K562 (cell line): ENCODE results near the gene ETV7. TPM values are rescaled to one million over a fixed set of nuclear protein-coding genes. Genes with fewer than 3 reads are reported as not detected.
A peak's percentile ranks its signal among the peaks of the same experiment; 100 is the strongest.

Experiments used
- CBFA2T2 ChIP-seq: fragments of 450-650 bp; conservative IDR thresholded peaks from 2 replicates; pipeline ENCODE4 v1.6.1; 2017; ENCODE audit warnings: mild to moderate bottlenecking
- CEBPG ChIP-seq, 3 experiments: fragments of 200-800 bp in 1 of 3; sonication (Bioruptor generic) in 1 of 3; sonication (generic) in 1 of 3; formaldehyde crosslinking in 1 of 3; IDR thresholded peaks in 2 of 3; conservative IDR thresholded peaks in 1 of 3; 2 replicates each; pipeline versions ENCODE4 v1.6.1 to v1.8.0; 2016 to 2022; ENCODE audit warnings: missing compliant biosample characterization in 2 of 3, missing genetic modification characterization in 2 of 3, mild to moderate bottlenecking in 1 of 3, missing genetic modification reagents in 1 of 3
- DACH1 ChIP-seq: fragments of 450-650 bp; IDR thresholded peaks from 2 replicates; pipeline ENCODE4 v1.6.1; 2018; ENCODE audit not compliant: partially characterized antibody
- DEAF1 ChIP-seq: fragments of 450-650 bp; formaldehyde crosslinking; IDR thresholded peaks from 2 replicates; pipeline ENCODE4 v1.4.0; 2020; ENCODE audit warnings: mild to moderate bottlenecking, moderate library complexity
- FOXA3 ChIP-seq, 2 experiments: fragments of 450-650 bp in 1 of 2; sonication (generic) in 1 of 2; formaldehyde crosslinking; IDR thresholded peaks in 1 of 2; conservative IDR thresholded peaks in 1 of 2; 2 replicates each; pipeline versions ENCODE4 v1.4.0 to v1.8.0; 2020 to 2022; ENCODE audit warnings: mild to moderate bottlenecking in 2 of 2, missing genetic modification reagents in 1 of 2
- GTF2F1 ChIP-seq: IDR thresholded peaks from 2 replicates; pipeline ENCODE4 v1.6.1; 2011; ENCODE audit warnings: low read depth, low read length, improper control_type of control experiment
- HDAC3 ChIP-seq: fragments of 450-650 bp; IDR thresholded peaks from 2 replicates; pipeline ENCODE4 v1.6.1; 2018; ENCODE audit warnings: borderline replicate concordance, mild to moderate bottlenecking, moderate library complexity; ENCODE audit not compliant: partially characterized antibody
- KDM5B ChIP-seq: fragments of 200-600 bp; sonication (generic); IDR thresholded peaks from 2 replicates; pipeline ENCODE4 v1.6.1; 2012; ENCODE audit warnings: low read depth, mild to moderate bottlenecking, moderate library complexity, low read length, control low read depth, inconsistent platforms; ENCODE audit not compliant: insufficient replicate concordance
- LARP7 ChIP-seq: fragments of 450-650 bp; IDR thresholded peaks from 2 replicates; pipeline ENCODE4 v1.6.1; 2016
- MYBL2 ChIP-seq, 2 experiments: fragments of 450-650 bp in 1 of 2; sonication (generic) in 1 of 2; formaldehyde crosslinking in 1 of 2; IDR thresholded peaks; 2 replicates each; pipeline versions ENCODE4 v1.6.1 to v1.8.1; 2017 to 2022; ENCODE audit warnings: borderline replicate concordance in 1 of 2, inconsistent platforms in 1 of 2, low read depth in 1 of 2, mild to moderate bottlenecking in 1 of 2, missing genetic modification reagents in 1 of 2, moderate library complexity in 1 of 2
- MYNN ChIP-seq, 2 experiments: sonication (generic); formaldehyde crosslinking in 1 of 2; IDR thresholded peaks; 2 replicates each; pipeline versions ENCODE4 v1.5.0 to v1.6.1; 2016 to 2020; ENCODE audit warnings: antibody characterized with exemption in 1 of 2, missing genetic modification reagents in 1 of 2
- NFRKB ChIP-seq: fragments of 450-650 bp; IDR thresholded peaks from 2 replicates; pipeline ENCODE4 v1.6.1; 2016; ENCODE audit warnings: low read depth
- NRF1 ChIP-seq, 2 experiments: fragments of 450-650 bp; IDR thresholded peaks in 1 of 2; conservative IDR thresholded peaks in 1 of 2; 2 replicates each; pipeline ENCODE4 v1.6.1; 2014; ENCODE audit warnings: mild to moderate bottlenecking in 2 of 2
- POLR2B ChIP-seq: fragments of 450-650 bp; IDR thresholded peaks from 2 replicates; pipeline ENCODE4 v1.6.1; 2018; ENCODE audit warnings: low read depth; ENCODE audit not compliant: partially characterized antibody
- RAD21 ChIP-seq, 2 experiments: fragments of 250-450 bp in 1 of 2; fragments of 450-650 bp in 1 of 2; sonication (Bioruptor Pico) in 1 of 2; formaldehyde crosslinking in 1 of 2; IDR thresholded peaks in 1 of 2; conservative IDR thresholded peaks in 1 of 2; 2 replicates each; pipeline versions ENCODE4 v1.4.0 to v1.8.0; 2020 to 2022; ENCODE audit warnings: mild to moderate bottlenecking in 2 of 2, moderate library complexity in 1 of 2
- RBM14 ChIP-seq: fragments of 200-400 bp; formaldehyde crosslinking; IDR thresholded peaks from 2 replicates; pipeline ENCODE4 v1.6.1; 2018; ENCODE audit warnings: low read depth, mild to moderate bottlenecking, low read length, moderate library complexity, borderline replicate concordance; ENCODE audit not compliant: insufficient read depth
- RFX5 ChIP-seq: IDR thresholded peaks from 2 replicates; pipeline ENCODE4 v1.6.1; 2011; ENCODE audit warnings: low read depth, mild to moderate bottlenecking, improper control_type of control experiment, low read length
- STAG1 ChIP-seq: sonication (generic); formaldehyde crosslinking; IDR thresholded peaks from 2 replicates; pipeline ENCODE4 v1.5.0; 2020; ENCODE audit warnings: missing genetic modification reagents, borderline replicate concordance
- XRCC5 ChIP-seq: fragments of 200-400 bp; formaldehyde crosslinking; IDR thresholded peaks from 2 replicates; pipeline ENCODE4 v1.6.1; 2017; ENCODE audit warnings: low read depth, mild to moderate bottlenecking, low read length
- ZBTB2 ChIP-seq: fragments of 450-650 bp; IDR thresholded peaks from 2 replicates; pipeline ENCODE4 v1.6.1; 2016; ENCODE audit warnings: antibody characterized with exemption
- ZFX ChIP-seq: sonication (generic); formaldehyde crosslinking; IDR thresholded peaks from 2 replicates; pipeline ENCODE4 v1.8.0; 2022; ENCODE audit warnings: mild to moderate bottlenecking, missing genetic modification reagents, moderate library complexity
- ZNF561 ChIP-seq: fragments of 450-650 bp; formaldehyde crosslinking; conservative IDR thresholded peaks from 2 replicates; pipeline ENCODE4 v1.4.0; 2020; ENCODE audit warnings: mild to moderate bottlenecking, moderate library complexity
- ZSCAN29 ChIP-seq: fragments of 450-650 bp; IDR thresholded peaks from 2 replicates; pipeline ENCODE4 v1.6.1; 2017
- polyA plus RNA-seq, 8 experiments: library from polyadenylated mRNA; depleted of rRNA in 4 of 8; stranded (reverse) in 5 of 8; unstranded in 3 of 8; fragments of >200 nt; fragmentation: Nextera tagmentation in 2 of 8; fragmentation: Illumina TruSeq in 1 of 8; extraction: Ambion mirVana in 2 of 8; extraction: Trizol in 1 of 8; gene quantifications; 2 replicates each; pipeline versions ENCODE4 v1.2.1 to v1.2.3, GENCODE V29; 2011 to 2014; ENCODE audit warnings: inconsistent platforms in 1 of 8, missing spikeins in 1 of 8
- total RNA-seq, 7 experiments: library from RNA; depleted of rRNA in 6 of 7; stranded (reverse); fragments of >200 nt in 6 of 7; fragmentation: Illumina TruSeq in 2 of 7; extraction: Trizol in 2 of 7; gene quantifications; 2 replicates each; pipeline versions ENCODE4 v1.2.1 to v1.2.3, GENCODE V29; 2011 to 2021; ENCODE audit warnings: low replicate concordance in 1 of 7
- TF ChIP-seq, protein P1 (sequence below): fragments of 250-450 bp; sonication (Bioruptor Pico); IDR thresholded peaks from 2 replicates; pipeline ENCODE4 v1.8.0; 2022; ENCODE audit warnings: inconsistent platforms

ETV7 gene
- total and polyA plus RNA-seq, 9 of the 15 experiments (the other 6 are each of a cell fraction or from before 2014, with no cell fraction given): 0.07 to 0.22 (median 0.14) TPM; not detected in 3

DNA sequence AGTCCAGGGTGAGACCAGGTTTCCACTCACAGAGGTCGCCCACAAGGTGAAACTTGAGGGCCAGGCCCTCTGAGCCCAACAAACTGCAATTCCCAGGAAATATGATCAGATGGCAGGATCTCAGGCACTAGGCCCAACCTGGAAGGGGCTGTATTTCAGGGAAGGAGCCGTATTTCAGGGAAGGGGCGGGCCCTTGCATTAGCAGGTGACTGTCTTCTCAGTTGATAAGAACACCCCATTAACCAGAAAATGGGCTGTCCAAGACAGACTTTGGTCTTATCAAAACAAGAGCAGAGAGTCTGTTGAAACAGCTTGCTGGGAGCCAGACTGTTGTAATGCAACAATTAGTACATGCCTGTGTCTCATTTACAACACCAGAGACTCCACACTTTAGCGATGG, 39.8 kb downstream of the ETV7 start (continued):
- TF ChIP-seq DEAF1 (CRISPR knock-in tag) (no peak), ZNF561 (CRISPR knock-in tag) (0 out of 2 replicates have a peak, but pooled peaks have one; percentile 11), MYNN (IDR thresholded peaks at IDR 0.05) (peak; percentile 76; the same call in 1 of the 2 replicates), MYNN (CRISPR knock-in tag; IDR thresholded peaks at IDR 0.05) (no peak), NRF1 (conservative IDR thresholded peaks at IDR 0.05 in 1 of 2, IDR thresholded peaks at IDR 0.05 in 1 of 2) (peak; percentile 19 to 25; a peak in 2 of 4 replicates), MYBL2 (IDR thresholded peaks at IDR 0.05; ENCODE audit: low read depth) (no peak), MYBL2 (CRISPR knock-in tag; IDR thresholded peaks at IDR 0.05; ENCODE audit: borderline replicate concordance) (no peak), RBM14 (no peak), KDM5B (no peak), RFX5 (no peak), DACH1 (peak; percentile 91), NFRKB (no peak), CBFA2T2 (peak; percentile 86), FOXA3 (CRISPR knock-in tag; conservative IDR thresholded peaks at IDR 0.05 in 1 of 2, IDR thresholded peaks at IDR 0.05 in 1 of 2) (peak; percentile 68 to 93; a peak in 3 of 4 replicates), RAD21 (CRISPR knock-in tag; conservative IDR thresholded peaks at IDR 0.05 in 1 of 2, IDR thresholded peaks at IDR 0.05 in 1 of 2) (no peak), ZFX (CRISPR knock-in tag) (peak; percentile 71), XRCC5 (no peak), ZSCAN29 (no peak), GTF2F1 (no peak), LARP7 (no peak), ZBTB2 (no peak), CEBPG (CRISPR knock-in tag; IDR thresholded peaks at IDR 0.05) (0 out of 2 replicates have a peak, but pooled peaks have one; percentile 43), CEBPG (tag; conservative IDR thresholded peaks at IDR 0.05 in 1 of 2, IDR thresholded peaks at IDR 0.05 in 1 of 2) (peak; percentile 42 to 68; a peak in 1 of 4 replicates), STAG1 (CRISPR knock-in tag) (no peak), POLR2B (no peak), HDAC3 (peak; percentile 69)
- TF ChIP-seq, protein P1, sequence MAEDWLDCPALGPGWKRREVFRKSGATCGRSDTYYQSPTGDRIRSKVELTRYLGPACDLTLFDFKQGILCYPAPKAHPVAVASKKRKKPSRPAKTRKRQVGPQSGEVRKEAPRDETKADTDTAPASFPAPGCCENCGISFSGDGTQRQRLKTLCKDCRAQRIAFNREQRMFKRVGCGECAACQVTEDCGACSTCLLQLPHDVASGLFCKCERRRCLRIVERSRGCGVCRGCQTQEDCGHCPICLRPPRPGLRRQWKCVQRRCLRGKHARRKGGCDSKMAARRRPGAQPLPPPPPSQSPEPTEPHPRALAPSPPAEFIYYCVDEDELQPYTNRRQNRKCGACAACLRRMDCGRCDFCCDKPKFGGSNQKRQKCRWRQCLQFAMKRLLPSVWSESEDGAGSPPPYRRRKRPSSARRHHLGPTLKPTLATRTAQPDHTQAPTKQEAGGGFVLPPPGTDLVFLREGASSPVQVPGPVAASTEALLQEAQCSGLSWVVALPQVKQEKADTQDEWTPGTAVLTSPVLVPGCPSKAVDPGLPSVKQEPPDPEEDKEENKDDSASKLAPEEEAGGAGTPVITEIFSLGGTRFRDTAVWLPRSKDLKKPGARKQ (CRISPR knock-in tag): no peak
